Transverse colon (tissue), 3 donors: ENCODE data around the gene FGGY.

Source experiments
- POLR2A ChIP-seq: fragments of 450-650 bp; IDR thresholded peaks from one replicate; pipeline ENCODE4 v1.6.1; 2016; ENCODE audit warnings: antibody characterized with exemption, mild to moderate bottlenecking, moderate library complexity
- TF ChIP-seq, protein P1 (sequence below), 5 experiments: fragments of 200-600 bp in 3 of 5; fragments of 450-650 bp in 2 of 5; sonication (generic) in 3 of 5; IDR thresholded peaks; 1 replicate in 2 of 5; 2 replicates in 3 of 5; pipeline ENCODE4 v1.5.1; 2016 to 2017; ENCODE audit warnings: antibody characterized with exemption in 5 of 5, inconsistent platforms in 3 of 5, mild to moderate bottlenecking in 2 of 5, moderate library complexity in 1 of 5

DNA sequence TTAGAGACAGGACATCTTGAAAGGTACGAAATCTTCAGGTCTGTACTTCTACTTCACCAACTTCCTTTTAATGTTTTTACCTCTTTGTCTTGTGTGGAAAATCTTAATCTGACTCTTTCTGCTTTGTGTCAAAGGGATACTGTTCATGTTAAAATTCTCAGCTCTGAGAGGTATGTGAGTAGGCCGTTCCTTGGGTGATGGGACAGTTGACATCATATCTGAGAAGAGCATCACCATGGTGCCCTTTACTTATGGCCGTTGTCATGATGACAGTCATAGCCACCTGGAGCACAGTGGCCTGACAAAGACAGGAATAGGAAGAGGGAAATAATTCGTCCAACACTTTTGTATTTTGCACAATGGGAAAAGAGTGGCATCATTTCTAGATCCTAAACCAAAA is 145.6 kb downstream of the FGGY start:
- TF ChIP-seq, protein P1, sequence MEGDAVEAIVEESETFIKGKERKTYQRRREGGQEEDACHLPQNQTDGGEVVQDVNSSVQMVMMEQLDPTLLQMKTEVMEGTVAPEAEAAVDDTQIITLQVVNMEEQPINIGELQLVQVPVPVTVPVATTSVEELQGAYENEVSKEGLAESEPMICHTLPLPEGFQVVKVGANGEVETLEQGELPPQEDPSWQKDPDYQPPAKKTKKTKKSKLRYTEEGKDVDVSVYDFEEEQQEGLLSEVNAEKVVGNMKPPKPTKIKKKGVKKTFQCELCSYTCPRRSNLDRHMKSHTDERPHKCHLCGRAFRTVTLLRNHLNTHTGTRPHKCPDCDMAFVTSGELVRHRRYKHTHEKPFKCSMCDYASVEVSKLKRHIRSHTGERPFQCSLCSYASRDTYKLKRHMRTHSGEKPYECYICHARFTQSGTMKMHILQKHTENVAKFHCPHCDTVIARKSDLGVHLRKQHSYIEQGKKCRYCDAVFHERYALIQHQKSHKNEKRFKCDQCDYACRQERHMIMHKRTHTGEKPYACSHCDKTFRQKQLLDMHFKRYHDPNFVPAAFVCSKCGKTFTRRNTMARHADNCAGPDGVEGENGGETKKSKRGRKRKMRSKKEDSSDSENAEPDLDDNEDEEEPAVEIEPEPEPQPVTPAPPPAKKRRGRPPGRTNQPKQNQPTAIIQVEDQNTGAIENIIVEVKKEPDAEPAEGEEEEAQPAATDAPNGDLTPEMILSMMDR (IDR thresholded peaks at IDR 0.05): no peak
- TF ChIP-seq POLR2A: no peak
